ENCODE results near the gene LYRM4. TPM values are rescaled to one million over a fixed set of nuclear protein-coding genes. Genes with fewer than 3 reads are reported as not detected.

LYRM4 gene
- total RNA-seq, 1 experiment from 2014 or later = 44.3 TPM

DNA sequence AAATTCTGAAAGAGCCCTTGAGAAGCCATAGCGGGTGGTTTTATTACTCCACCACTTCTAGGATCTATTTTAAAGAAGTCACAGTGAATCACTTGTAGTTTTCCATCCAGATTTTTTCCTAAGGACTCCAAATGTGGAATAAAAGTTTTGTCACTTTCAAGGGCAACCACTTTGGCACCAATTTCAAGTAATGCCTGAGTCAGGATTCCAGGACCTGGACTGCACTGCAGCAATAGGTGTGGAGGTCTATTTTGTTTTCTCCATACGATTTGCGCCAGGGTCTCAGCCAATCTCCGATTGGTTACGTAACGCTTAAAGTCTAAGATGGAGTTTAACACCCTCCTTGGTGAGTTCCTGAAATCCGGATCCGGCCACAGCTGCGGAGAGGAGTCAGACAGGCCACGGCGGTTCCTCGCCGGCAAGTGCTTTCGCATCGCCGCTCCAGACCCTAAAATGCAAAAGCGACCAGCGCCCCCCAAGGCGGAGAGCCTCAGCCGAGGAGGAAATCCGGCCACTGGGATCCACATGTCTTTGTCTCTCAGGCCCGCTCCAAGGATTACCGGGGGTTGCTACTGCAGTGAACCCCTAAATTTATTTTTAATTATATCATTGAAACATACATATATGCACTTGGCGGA, 194.2 kb downstream of the LYRM4 start:
- Histone ChIP-seq H2BK120ac (ENCODE audit: low read depth, low read length, poor library complexity, severe bottlenecking) (no peak overlapping the region), H3K79me2 (ENCODE audit: insufficient read depth, low read length) (no peaks in the 10 kb centered on the region), H3K4me2 (ENCODE audit: insufficient read depth, insufficient read length, low read length) (no peak overlapping the region), H3K9ac (ENCODE audit: extremely low read depth, insufficient read length, low read length) (no peak overlapping the region), H3K56ac (ENCODE audit: insufficient read length, low read depth, low read length) (no peak overlapping the region), H2BK12ac (ENCODE audit: insufficient read length, low read depth, low read length) (no peak overlapping the region), H3K27me3 (ENCODE audit: insufficient read depth, low read length) (no peaks in the 10 kb centered on the region), H3K14ac (ENCODE audit: insufficient read depth, low read length) (no peak overlapping the region), H4K91ac (ENCODE audit: insufficient read length, low read depth, low read length) (no peak overlapping the region), H3K18ac (ENCODE audit: insufficient read length, low read depth, low read length) (no peak overlapping the region), H3K4ac (ENCODE audit: low read depth, low read length) (no peak overlapping the region), H2AK5ac (ENCODE audit: insufficient read length, low read length) (no peak overlapping the region), H3T11ph (ENCODE audit: low read length) (no peak overlapping the region), H3K27ac (ENCODE audit: insufficient read length, low read depth, low read length) (no peak overlapping the region), H2BK15ac (ENCODE audit: low read depth, low read length) (no peak overlapping the region), H2AFZ (ENCODE audit: low read length) (no peak overlapping the region), H2BK20ac (ENCODE audit: low read depth, low read length, poor library complexity, severe bottlenecking) (no peak overlapping the region), H3K9me3 (ENCODE audit: control insufficient read depth, low read depth, low read length) (no peaks in the 10 kb centered on the region), H3K4me1 (ENCODE audit: insufficient read depth, low read length) (no peaks in the 10 kb centered on the region), H3K79me1 (ENCODE audit: insufficient read depth, low read depth, low read length, poor library complexity, severe bottlenecking) (no peaks in the 10 kb centered on the region), H4K20me1 (ENCODE audit: control insufficient read depth, insufficient read depth, insufficient read length) (no peaks in the 10 kb centered on the region), H2BK5ac (ENCODE audit: insufficient read length, low read length) (no peak overlapping the region), H4K5ac (ENCODE audit: insufficient read length, low read depth, low read length) (no peak overlapping the region), H4K8ac (replicated peaks; ENCODE audit: insufficient read length, low read depth, low read length) (no peak overlapping the region), H3K23me2 (ENCODE audit: insufficient read length, low read depth, low read length, poor library complexity, severe bottlenecking) (no peaks in the 10 kb centered on the region), H3K23ac (ENCODE audit: insufficient read length, low read depth, low read length) (no peak overlapping the region)
- TF ChIP-seq, protein P1, sequence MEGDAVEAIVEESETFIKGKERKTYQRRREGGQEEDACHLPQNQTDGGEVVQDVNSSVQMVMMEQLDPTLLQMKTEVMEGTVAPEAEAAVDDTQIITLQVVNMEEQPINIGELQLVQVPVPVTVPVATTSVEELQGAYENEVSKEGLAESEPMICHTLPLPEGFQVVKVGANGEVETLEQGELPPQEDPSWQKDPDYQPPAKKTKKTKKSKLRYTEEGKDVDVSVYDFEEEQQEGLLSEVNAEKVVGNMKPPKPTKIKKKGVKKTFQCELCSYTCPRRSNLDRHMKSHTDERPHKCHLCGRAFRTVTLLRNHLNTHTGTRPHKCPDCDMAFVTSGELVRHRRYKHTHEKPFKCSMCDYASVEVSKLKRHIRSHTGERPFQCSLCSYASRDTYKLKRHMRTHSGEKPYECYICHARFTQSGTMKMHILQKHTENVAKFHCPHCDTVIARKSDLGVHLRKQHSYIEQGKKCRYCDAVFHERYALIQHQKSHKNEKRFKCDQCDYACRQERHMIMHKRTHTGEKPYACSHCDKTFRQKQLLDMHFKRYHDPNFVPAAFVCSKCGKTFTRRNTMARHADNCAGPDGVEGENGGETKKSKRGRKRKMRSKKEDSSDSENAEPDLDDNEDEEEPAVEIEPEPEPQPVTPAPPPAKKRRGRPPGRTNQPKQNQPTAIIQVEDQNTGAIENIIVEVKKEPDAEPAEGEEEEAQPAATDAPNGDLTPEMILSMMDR (conservative IDR thresholded peaks at IDR 0.05) = no peak
- Mint-ChIP-seq H3K27me3 (ENCODE audit: low read depth) (no peaks in the 10 kb centered on the region; the same call in none of the 2 replicates), H3K9me3 (peaks cover 0 to 2% of the 10 kb centered on the region in 2 experiments; a peak in 2 of 5 replicates), H3K36me3 (ENCODE audit: insufficient read depth in 1 of 3, low read depth in 3 of 3) (0 out of 7 replicates have a peak, but pooled peaks cover 0 to 3% (median 0%) of the 10 kb centered on the region in 3 experiments), H3K4me1 (peaks cover 4 to 5% of the 10 kb centered on the region in 2 experiments; a peak in 3 of 4 replicates), H3K27ac (no peak overlapping the region; a peak in 1 of 7 replicates), H3K4me3 (no peak overlapping the region)
- no peak for DNase-seq
- WGBS (ENCODE audit: extremely low coverage, insufficient read length, low lambda C conversion rate) = no CpG with 5 or more reads among the region's 24 CpGs

Measured in H9 (cell line).